A549 (cell line): ENCODE measurements around the gene TUBGCP6.

ENCODE experiments used
- CEBPB ChIP-seq, 2 experiments: fragments of >200 bp in 1 of 2; sonication (Bioruptor Twin) in 1 of 2; formaldehyde crosslinking in 1 of 2; IDR thresholded peaks; 2 replicates each; pipeline ENCODE4 v1.6.1; 2012 to 2016
- EP300 ChIP-seq, 2 experiments: fragments of >200 bp; sonication (Bioruptor Twin); formaldehyde crosslinking; IDR thresholded peaks; 2 replicates in 1 of 2; 3 replicates in 1 of 2; pipeline ENCODE4 v1.6.1; 2016 to 2017
- HDAC2 ChIP-seq: fragments of 200-600 bp; sonication (generic); IDR thresholded peaks from 2 replicates; pipeline ENCODE4 v1.6.1; 2016
- JUNB ChIP-seq: fragments of >200 bp; sonication (Bioruptor Twin); formaldehyde crosslinking; IDR thresholded peaks from 2 replicates; pipeline ENCODE4 v1.6.1; 2016
- PHF8 ChIP-seq: fragments of 200-600 bp; sonication (generic); IDR thresholded peaks from 2 replicates; pipeline ENCODE4 v1.6.1; 2016; ENCODE audit warnings: low read depth, mild to moderate bottlenecking, antibody characterized with exemption, moderate library complexity, borderline replicate concordance
- POLR2A ChIP-seq: IDR thresholded peaks from 2 replicates; pipeline ENCODE4 v1.6.1; 2012; ENCODE audit warnings: mild to moderate bottlenecking, low read length
- RCOR1 ChIP-seq: fragments of 150-350 bp; IDR thresholded peaks from 2 replicates; pipeline ENCODE4 v1.6.1; 2014; ENCODE audit warnings: antibody characterized with exemption, low read length, low read depth
- SMC3 ChIP-seq: fragments of >200 bp; sonication (Bioruptor Twin); formaldehyde crosslinking; IDR thresholded peaks from 3 replicates; pipeline ENCODE4 v1.6.1; 2018; ENCODE audit warnings: inconsistent platforms
- TF ChIP-seq, protein P1 (sequence below): fragments of >200 bp; sonication (Bioruptor Twin); formaldehyde crosslinking; IDR thresholded peaks from 3 replicates; pipeline ENCODE4 v1.5.1; 2016
- TF ChIP-seq, protein P2 (sequence below): fragments of 250-450 bp; sonication (Bioruptor Pico); IDR thresholded peaks from 2 replicates; pipeline ENCODE4 v1.5.0; 2021; ENCODE audit warnings: mild to moderate bottlenecking, moderate library complexity, borderline replicate concordance
- TF ChIP-seq, protein P3 (sequence below): IDR thresholded peaks from 2 replicates; pipeline ENCODE4 v1.6.1; 2012; ENCODE audit warnings: low read depth, borderline replicate concordance
- TF ChIP-seq, protein P4 (sequence below): fragments of 450-650 bp; IDR thresholded peaks from 2 replicates; pipeline ENCODE4 v1.6.1; 2014; ENCODE audit warnings: antibody characterized with exemption

DNA sequence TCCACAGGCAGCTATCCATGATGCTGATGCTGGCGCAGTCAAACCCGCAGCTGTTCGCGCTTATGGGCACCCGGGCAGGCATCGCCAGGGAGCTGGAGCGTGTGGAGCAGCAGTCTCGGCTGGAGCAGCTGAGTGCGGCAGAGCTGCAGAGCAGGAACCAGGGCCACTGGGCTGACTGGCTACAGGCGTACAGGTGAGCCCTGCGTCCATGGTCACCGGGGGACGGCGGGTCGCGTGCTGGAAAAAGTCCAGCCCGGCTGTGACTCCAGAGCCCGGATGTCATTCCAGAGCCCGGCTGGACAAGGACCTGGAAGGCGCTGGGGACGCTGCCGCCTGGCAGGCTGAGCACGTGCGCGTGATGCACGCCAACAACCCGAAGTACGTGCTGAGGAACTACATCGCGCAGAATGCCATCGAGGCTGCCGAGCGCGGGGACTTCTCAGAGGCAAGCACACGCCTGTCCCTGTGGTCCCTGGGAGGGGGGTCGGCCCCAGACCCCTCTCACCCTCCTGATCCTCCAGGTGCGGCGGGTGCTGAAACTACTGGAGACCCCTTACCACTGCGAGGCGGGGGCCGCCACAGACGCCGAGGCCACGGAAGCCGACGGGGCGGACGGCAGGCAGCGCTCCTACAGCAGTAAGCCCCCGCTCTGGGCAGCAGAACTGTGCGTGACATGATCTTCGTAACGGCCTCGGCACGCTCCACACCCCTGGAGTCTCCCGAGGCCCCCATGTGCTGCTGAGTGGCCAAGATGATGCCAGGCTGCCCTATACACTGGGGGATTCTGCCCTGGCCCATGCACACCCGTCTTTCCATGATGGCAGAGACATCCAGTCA, 27.9 kb downstream of the TUBGCP6 start:
- TF ChIP-seq SMC3 (no peak), CEBPB (IDR thresholded peaks at IDR 0.05) (no peak), EP300 (IDR thresholded peaks at IDR 0.05) (no peak), RCOR1 (no peak), JUNB (no peak), POLR2A (no peak), HDAC2 (no peak), PHF8 (no peak)
- TF ChIP-seq, protein P1, sequence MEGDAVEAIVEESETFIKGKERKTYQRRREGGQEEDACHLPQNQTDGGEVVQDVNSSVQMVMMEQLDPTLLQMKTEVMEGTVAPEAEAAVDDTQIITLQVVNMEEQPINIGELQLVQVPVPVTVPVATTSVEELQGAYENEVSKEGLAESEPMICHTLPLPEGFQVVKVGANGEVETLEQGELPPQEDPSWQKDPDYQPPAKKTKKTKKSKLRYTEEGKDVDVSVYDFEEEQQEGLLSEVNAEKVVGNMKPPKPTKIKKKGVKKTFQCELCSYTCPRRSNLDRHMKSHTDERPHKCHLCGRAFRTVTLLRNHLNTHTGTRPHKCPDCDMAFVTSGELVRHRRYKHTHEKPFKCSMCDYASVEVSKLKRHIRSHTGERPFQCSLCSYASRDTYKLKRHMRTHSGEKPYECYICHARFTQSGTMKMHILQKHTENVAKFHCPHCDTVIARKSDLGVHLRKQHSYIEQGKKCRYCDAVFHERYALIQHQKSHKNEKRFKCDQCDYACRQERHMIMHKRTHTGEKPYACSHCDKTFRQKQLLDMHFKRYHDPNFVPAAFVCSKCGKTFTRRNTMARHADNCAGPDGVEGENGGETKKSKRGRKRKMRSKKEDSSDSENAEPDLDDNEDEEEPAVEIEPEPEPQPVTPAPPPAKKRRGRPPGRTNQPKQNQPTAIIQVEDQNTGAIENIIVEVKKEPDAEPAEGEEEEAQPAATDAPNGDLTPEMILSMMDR: no peak
- TF ChIP-seq, protein P2, sequence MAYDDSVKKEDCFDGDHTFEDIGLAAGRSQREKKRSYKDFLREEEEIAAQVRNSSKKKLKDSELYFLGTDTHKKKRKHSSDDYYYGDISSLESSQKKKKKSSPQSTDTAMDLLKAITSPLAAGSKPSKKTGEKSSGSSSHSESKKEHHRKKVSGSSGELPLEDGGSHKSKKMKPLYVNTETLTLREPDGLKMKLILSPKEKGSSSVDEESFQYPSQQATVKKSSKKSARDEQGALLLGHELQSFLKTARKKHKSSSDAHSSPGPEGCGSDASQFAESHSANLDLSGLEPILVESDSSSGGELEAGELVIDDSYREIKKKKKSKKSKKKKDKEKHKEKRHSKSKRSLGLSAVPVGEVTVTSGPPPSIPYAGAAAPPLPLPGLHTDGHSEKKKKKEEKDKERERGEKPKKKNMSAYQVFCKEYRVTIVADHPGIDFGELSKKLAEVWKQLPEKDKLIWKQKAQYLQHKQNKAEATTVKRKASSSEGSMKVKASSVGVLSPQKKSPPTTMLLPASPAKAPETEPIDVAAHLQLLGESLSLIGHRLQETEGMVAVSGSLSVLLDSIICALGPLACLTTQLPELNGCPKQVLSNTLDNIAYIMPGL (CRISPR knock-in tag): no peak
- TF ChIP-seq, protein P3, sequence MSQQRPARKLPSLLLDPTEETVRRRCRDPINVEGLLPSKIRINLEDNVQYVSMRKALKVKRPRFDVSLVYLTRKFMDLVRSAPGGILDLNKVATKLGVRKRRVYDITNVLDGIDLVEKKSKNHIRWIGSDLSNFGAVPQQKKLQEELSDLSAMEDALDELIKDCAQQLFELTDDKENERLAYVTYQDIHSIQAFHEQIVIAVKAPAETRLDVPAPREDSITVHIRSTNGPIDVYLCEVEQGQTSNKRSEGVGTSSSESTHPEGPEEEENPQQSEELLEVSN: no peak
- TF ChIP-seq, protein P4, sequence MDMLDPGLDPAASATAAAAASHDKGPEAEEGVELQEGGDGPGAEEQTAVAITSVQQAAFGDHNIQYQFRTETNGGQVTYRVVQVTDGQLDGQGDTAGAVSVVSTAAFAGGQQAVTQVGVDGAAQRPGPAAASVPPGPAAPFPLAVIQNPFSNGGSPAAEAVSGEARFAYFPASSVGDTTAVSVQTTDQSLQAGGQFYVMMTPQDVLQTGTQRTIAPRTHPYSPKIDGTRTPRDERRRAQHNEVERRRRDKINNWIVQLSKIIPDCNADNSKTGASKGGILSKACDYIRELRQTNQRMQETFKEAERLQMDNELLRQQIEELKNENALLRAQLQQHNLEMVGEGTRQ: no peak
